AG09319 (cell line): Measurements from ENCODE around the gene TRAFD1.

ENCODE experiments used
- DNase-seq: peaks from one replicate; pipeline ENCODE4 v3.0.0-alpha.2; 2010; ENCODE audit warnings: low read depth; ENCODE audit errors: extremely low read depth
- CTCF ChIP-seq: IDR thresholded peaks from 2 replicates; pipeline ENCODE4 v1.5.1; 2011; ENCODE audit warnings: low read depth, mild to moderate bottlenecking, inconsistent platforms, low read length, moderate library complexity

The TRAFD1 gene

DNA sequence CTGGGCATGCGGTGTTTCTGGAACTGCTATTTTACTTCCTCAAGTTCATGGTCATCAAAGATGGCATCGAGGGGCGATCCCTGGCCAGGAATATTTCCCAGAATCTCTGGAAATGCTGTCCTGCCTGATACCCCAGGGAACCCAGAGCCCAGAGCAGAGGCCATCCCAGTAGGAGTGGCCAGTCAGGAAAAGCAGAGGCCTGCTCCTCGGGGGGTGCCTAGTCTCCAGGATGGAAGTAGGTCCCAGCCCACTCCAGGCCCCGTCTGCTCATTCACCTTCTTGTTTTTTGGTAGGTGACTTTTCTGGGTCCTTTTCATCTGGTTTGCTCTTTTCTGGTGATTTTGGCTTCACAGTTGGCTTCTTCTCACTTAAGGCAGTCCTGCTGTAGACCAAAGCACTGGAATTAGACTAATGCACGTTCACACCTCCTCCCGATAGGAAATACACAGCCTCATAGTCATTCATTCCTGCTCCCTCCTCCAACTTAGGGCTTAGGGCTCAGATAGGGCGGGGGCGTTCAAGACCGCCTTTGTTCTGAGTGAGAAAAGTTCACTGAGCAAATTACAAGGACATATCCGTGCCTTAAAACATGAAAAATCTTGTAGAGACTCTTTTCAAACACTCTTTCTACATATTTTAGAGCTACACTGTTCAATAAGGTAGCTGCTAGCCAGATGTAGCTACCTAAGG, 51.1 kb downstream of the TRAFD1 start:
- no peak for TF ChIP-seq CTCF
- no peak for DNase-seq

DNA sequence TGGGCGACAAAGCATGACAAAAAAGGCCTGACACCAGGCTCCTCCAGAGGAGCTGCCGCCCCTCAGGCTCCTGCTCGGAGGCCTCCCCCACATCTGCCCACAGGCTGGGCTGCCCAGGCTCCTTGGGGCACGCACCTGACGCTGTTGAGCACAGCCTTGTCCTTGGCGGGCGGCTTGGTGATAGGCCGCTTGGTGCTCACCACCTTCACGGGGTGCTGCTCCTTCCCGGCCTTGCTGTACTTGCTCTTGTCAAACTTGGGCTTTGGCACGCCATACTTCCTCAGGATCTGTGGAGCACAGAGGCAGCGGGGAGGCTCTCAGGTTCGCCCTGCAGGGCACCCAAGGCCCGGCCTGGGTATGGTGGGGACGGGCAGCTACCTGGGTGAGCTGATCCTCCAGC, 53.4 kb downstream of the TRAFD1 start:
- no peak for TF ChIP-seq CTCF
- no peak for DNase-seq

DNA sequence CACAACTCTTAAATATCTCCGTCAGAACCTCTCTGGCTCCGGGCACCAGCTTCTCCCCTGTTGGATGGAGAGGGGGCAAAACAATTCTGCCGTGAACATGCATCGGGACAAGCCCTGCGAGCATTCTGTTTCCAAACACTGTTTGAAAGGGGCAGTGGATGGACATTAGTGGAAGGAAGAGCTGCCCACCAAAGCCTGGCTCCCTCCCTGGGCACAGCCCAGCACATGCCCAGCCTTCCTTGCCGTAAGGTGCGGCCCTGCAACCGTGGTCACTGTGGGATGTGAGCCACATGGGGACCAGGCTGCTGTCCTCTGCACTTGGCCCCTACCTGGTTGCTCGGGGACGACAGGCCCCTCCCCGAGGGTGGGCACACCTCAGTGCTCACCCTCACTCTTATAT, 54.0 kb downstream of the TRAFD1 start:
- no peak for DNase-seq
- TF ChIP-seq CTCF = no peak

GRCh38 chr12:112179916-112180315, 54.6 kb downstream of the TRAFD1 start:
- DNase-seq = no peak
- no peak for TF ChIP-seq CTCF

DNA sequence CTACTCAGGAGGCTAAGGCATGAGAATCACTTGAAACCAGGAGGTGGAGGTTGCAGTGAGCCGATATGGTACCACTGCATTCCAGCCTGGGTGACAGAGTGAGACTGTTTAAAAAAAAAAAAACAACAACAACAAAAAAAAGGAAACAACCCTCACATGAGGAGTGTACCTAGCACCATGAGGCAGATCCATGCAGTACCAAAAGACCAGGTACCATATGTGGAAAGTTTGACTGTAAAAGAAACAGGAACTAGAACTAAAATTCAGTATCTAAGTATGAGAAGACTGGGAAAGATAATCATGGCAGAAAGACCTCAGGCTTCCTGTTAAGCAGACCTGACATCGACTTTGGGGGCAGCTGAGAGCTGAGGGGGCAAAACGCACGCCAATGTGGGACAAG, 55.1 kb downstream of the TRAFD1 start:
- DNase-seq = no peak
- TF ChIP-seq CTCF = no peak

GRCh38 chr12:112182499-112182898, 57.1 kb downstream of the TRAFD1 start:
- no peak for DNase-seq

More at GRCh38 chr12:112182499-112182898, 57.1 kb downstream of the TRAFD1 start:
- no peak for TF ChIP-seq CTCF
